GM21786 (cell line): ENCODE data around the gene UBE2QL1.

ENCODE experiments used
- ATAC-seq: cut with Tn5 transposase; IDR thresholded peaks from one replicate; pipeline ENCODE4 v1.9.1; 2021; ENCODE audit not compliant: unreplicated experiment

UBE2QL1 gene

GRCh38 chr5:6473284-6473683 lies 24.6 kb downstream of the UBE2QL1 start:
- ATAC-seq, result no peak

GRCh38 chr5:6475626-6476312 lies 27.1 kb downstream of the UBE2QL1 start:
- ATAC-seq, result no peak

- ATAC-seq, result no peak
Observed at GRCh38 chr5:6476313-6476661, 27.6 kb downstream of the UBE2QL1 start.

- no peak for ATAC-seq
Observed at GRCh38 chr5:6478793-6479192, 30.1 kb downstream of the UBE2QL1 start.

- peak; percentile 58 for ATAC-seq
Observed at GRCh38 chr5:6480133-6481051, 31.7 kb downstream of the UBE2QL1 start.

- no peak for ATAC-seq
Observed at GRCh38 chr5:6482735-6483134, 34.1 kb downstream of the UBE2QL1 start.

GRCh38 chr5:6483880-6484382 lies 35.3 kb downstream of the UBE2QL1 start:
- ATAC-seq, result peak; percentile 87

- no peak for ATAC-seq
Observed at GRCh38 chr5:6484446-6484845, 35.8 kb downstream of the UBE2QL1 start.

- no peak for ATAC-seq
Observed at GRCh38 chr5:6484899-6485298, 36.2 kb downstream of the UBE2QL1 start.

- ATAC-seq, result no peak
Observed at GRCh38 chr5:6485441-6485840, 36.8 kb downstream of the UBE2QL1 start.

GRCh38 chr5:6486074-6486473 lies 37.4 kb downstream of the UBE2QL1 start:
- ATAC-seq, result no peak

- ATAC-seq, result no peak
Observed at GRCh38 chr5:6487081-6487480, 38.4 kb downstream of the UBE2QL1 start.

GRCh38 chr5:6488021-6488420 lies 39.4 kb downstream of the UBE2QL1 start:
- no peak for ATAC-seq

GRCh38 chr5:6489643-6490185 lies 41.1 kb downstream of the UBE2QL1 start:
- no peak for ATAC-seq

- no peak for ATAC-seq
Observed at GRCh38 chr5:6490246-6490645, 41.6 kb downstream of the UBE2QL1 start.

GRCh38 chr5:6490693-6491092 lies 42.0 kb downstream of the UBE2QL1 start:
- no peak for ATAC-seq

GRCh38 chr5:6491196-6491918 lies 42.7 kb downstream of the UBE2QL1 start:
- ATAC-seq, result no peak

- no peak for ATAC-seq
Observed at GRCh38 chr5:6491919-6492290, 43.2 kb downstream of the UBE2QL1 start.

GRCh38 chr5:6492934-6493333 lies 44.3 kb downstream of the UBE2QL1 start:
- peak; percentile 27 for ATAC-seq

- peak; percentile 40 for ATAC-seq
Observed at GRCh38 chr5:6493681-6494454, 45.2 kb downstream of the UBE2QL1 start.
